C4-2B (cell line): Measurements from ENCODE around the gene SLC39A11.

Source experiments
- ZFX ChIP-seq: fragments of 450-650 bp; IDR thresholded peaks from 2 replicates; pipeline ENCODE4 v1.6.1; 2017
- TF ChIP-seq, protein P1 (sequence below): fragments of 450-650 bp; conservative IDR thresholded peaks from 2 replicates; pipeline ENCODE4 v1.5.1; 2017; ENCODE audit warnings: mild to moderate bottlenecking

DNA sequence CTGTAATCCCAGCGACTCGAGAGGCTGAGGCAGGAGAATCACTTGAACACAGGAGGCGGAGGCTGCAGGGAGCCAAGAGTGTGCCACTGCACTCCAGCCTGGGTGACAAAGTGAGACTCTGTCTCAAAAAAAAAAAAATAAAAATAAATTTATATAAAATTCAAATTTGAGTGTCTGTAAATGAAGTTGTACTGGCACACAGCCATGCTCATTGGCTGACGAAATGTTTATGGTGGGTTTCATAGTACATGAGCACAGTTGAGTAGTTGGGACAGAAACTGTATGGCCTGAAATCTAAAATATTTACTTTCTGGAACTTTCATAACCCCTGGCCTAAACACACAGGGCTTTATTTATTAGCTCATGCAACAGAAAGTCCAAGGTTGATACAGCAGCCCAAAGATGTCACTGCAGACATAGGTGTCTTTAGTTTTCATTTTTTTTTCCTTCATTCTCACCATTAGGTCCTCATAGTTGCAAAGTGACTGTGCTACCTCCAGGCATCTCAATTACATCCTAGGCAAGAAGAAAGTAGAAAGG lies 355.3 kb downstream of the SLC39A11 start:
- TF ChIP-seq, protein P1, sequence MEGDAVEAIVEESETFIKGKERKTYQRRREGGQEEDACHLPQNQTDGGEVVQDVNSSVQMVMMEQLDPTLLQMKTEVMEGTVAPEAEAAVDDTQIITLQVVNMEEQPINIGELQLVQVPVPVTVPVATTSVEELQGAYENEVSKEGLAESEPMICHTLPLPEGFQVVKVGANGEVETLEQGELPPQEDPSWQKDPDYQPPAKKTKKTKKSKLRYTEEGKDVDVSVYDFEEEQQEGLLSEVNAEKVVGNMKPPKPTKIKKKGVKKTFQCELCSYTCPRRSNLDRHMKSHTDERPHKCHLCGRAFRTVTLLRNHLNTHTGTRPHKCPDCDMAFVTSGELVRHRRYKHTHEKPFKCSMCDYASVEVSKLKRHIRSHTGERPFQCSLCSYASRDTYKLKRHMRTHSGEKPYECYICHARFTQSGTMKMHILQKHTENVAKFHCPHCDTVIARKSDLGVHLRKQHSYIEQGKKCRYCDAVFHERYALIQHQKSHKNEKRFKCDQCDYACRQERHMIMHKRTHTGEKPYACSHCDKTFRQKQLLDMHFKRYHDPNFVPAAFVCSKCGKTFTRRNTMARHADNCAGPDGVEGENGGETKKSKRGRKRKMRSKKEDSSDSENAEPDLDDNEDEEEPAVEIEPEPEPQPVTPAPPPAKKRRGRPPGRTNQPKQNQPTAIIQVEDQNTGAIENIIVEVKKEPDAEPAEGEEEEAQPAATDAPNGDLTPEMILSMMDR: no peak
- TF ChIP-seq ZFX: no peak
